OCI-LY3 (cell line): ENCODE measurements around the gene TRIM27.

Experiments used
- CTCF ChIP-seq: fragments of 200-600, 300-600 bp; sonication (generic); IDR thresholded peaks from 2 replicates; pipeline ENCODE4 v1.5.1; 2014; ENCODE audit warnings: antibody characterized with exemption, low read length, low read depth
- EZH2phosphoT487 ChIP-seq: fragments of 200-600 bp; shearing (Covaris generic); IDR thresholded peaks from 2 replicates; pipeline ENCODE4 v1.6.1; 2018; ENCODE audit warnings: antibody characterized with exemption, mixed run types, low read depth

- TF ChIP-seq CTCF (no peak), EZH2phosphoT487 (no peak)
These were observed 28.5 kb downstream of the TRIM27 start for GRCh38 chr6:28895131-28895812.
